ENCODE measurements around the gene PLXDC2. TPM values are rescaled to one million over a fixed set of nuclear protein-coding genes. Genes with fewer than 3 reads are reported as not detected.

Gene PLXDC2
- total and polyA plus RNA-seq, 2 donors (not counting 1 experiment from before 2014, with no cell fraction given): 0.07 TPM

- Histone ChIP-seq H3K79me2 (ENCODE audit: control insufficient read depth, insufficient read depth, low read length) (no peaks in the 10 kb centered on the region), H3K4me1 (ENCODE audit: control insufficient read depth in 2 of 2, insufficient read depth in 2 of 2, low read length in 2 of 2) (no peaks in the 10 kb centered on the region), H3K27me3 (replicated peaks in 1 of 4; ENCODE audit: control extremely low read depth in 1 of 4, control insufficient read depth in 3 of 4, insufficient read depth in 4 of 4, low read length in 3 of 4) (no peaks in the 10 kb centered on the region), H3K4me3 (ENCODE audit: control extremely low read depth in 1 of 5, extremely low read depth in 1 of 5, insufficient read depth in 1 of 5, low read depth in 2 of 5, low read length in 4 of 5) (no peak overlapping the region), H3K4me2 (replicated peaks; ENCODE audit: low read depth, low read length, poor library complexity, severe bottlenecking) (no peak overlapping the region), H3K36me3 (replicated peaks in 1 of 2; ENCODE audit: control extremely low read depth in 1 of 2, control insufficient read depth in 1 of 2, extremely low read depth in 1 of 2, insufficient read depth in 2 of 2, low read length in 1 of 2) (no peaks in the 10 kb centered on the region), H4K20me1 (ENCODE audit: control insufficient read depth, insufficient read depth, low read length, poor library complexity, severe bottlenecking) (no peaks in the 10 kb centered on the region), H2AFZ (ENCODE audit: insufficient read depth, low read depth, low read length, poor library complexity, severe bottlenecking) (no peak overlapping the region), H3K9ac (ENCODE audit: low read length) (no peak overlapping the region), H3K27ac (ENCODE audit: low read length in 2 of 2) (no peak overlapping the region), H3K9me3 (ENCODE audit: control extremely low read depth in 1 of 3, control insufficient read depth in 2 of 3, insufficient read depth in 1 of 3, low read length in 2 of 3) (peaks cover 0 to 3% (median 0%) of the 10 kb centered on the region in 3 donors)
- DNase-seq: no peak
- peaks cover 6% of the 10 kb centered on the region for H3K9me3 Mint-ChIP-seq (ENCODE audit: insufficient read depth)
- H3K27ac Mint-ChIP-seq: no peak overlapping the region
- H3K4me3 Mint-ChIP-seq: no peak overlapping the region
- CTCF ChIA-PET: no interaction called here
- no peak for TF ChIP-seq CTCF (IDR thresholded peaks at IDR 0.05)
- no peak for TF ChIP-seq EZH2 (IDR thresholded peaks at IDR 0.05; ENCODE audit: borderline replicate concordance, insufficient read depth, low read depth, low read length, poor library complexity, severe bottlenecking)
- intact Hi-C loops (cut with micrococcal nuclease): no loop called here
- no peaks in the 10 kb centered on the region for H3K4me1 Mint-ChIP-seq
- ATAC-seq (ENCODE audit: low read depth): no peak
- WGBS (ENCODE audit: insufficient coverage): no CpG with 5 or more reads among the region's 5 CpGs
- no peaks in the 10 kb centered on the region for H3K27me3 Mint-ChIP-seq
- POLR2A ChIA-PET: no interaction called here
Observed at GRCh38 chr10:20094226-20094976, 278.2 kb downstream of the PLXDC2 start.

- CTCF ChIA-PET: no interaction called here
- no peaks in the 10 kb centered on the region for H4K20me1 ChIP-seq (ENCODE audit: control insufficient read depth, insufficient read depth, low read length, poor library complexity, severe bottlenecking)
- ATAC-seq (ENCODE audit: low read depth): no peak
Observed at GRCh38 chr10:20100171-20100570, 283.9 kb downstream of the PLXDC2 start.

More at GRCh38 chr10:20100171-20100570, 283.9 kb downstream of the PLXDC2 start:
- H3K4me1 Mint-ChIP-seq: no peaks in the 10 kb centered on the region
- no peak overlapping the region for H2AFZ ChIP-seq (ENCODE audit: insufficient read depth, low read depth, low read length, poor library complexity, severe bottlenecking)
- no peak overlapping the region for H3K4me2 ChIP-seq (replicated peaks; ENCODE audit: low read depth, low read length, poor library complexity, severe bottlenecking)
- TF ChIP-seq EZH2 (IDR thresholded peaks at IDR 0.05; ENCODE audit: borderline replicate concordance, insufficient read depth, low read depth, low read length, poor library complexity, severe bottlenecking) (no peak), CTCF (IDR thresholded peaks at IDR 0.05) (no peak)
- no peak for DNase-seq
- no peak overlapping the region for H3K27ac Mint-ChIP-seq
- H3K79me2 ChIP-seq (ENCODE audit: control insufficient read depth, insufficient read depth, low read length): no peaks in the 10 kb centered on the region
- no peak overlapping the region for H3K9ac ChIP-seq (ENCODE audit: low read length)
- POLR2A ChIA-PET: no interaction called here
- H3K4me1 ChIP-seq (ENCODE audit: control insufficient read depth in 2 of 2, insufficient read depth in 2 of 2, low read length in 2 of 2): no peaks in the 10 kb centered on the region
- H3K27ac ChIP-seq (ENCODE audit: low read length in 2 of 2): no peak overlapping the region
- no peaks in the 10 kb centered on the region for H3K9me3 Mint-ChIP-seq (ENCODE audit: insufficient read depth)
- no peaks in the 10 kb centered on the region for H3K9me3 ChIP-seq (ENCODE audit: control extremely low read depth in 1 of 3, control insufficient read depth in 2 of 3, insufficient read depth in 1 of 3, low read length in 2 of 3)
- WGBS (ENCODE audit: insufficient coverage): 33% methylated on average over 1 of the region's 2 CpGs
- no peaks in the 10 kb centered on the region for H3K36me3 ChIP-seq (replicated peaks in 1 of 2; ENCODE audit: control extremely low read depth in 1 of 2, control insufficient read depth in 1 of 2, extremely low read depth in 1 of 2, insufficient read depth in 2 of 2, low read length in 1 of 2)
- no peaks in the 10 kb centered on the region for H3K27me3 Mint-ChIP-seq
- H3K27me3 ChIP-seq (replicated peaks in 1 of 4; ENCODE audit: control extremely low read depth in 1 of 4, control insufficient read depth in 3 of 4, insufficient read depth in 4 of 4, low read length in 3 of 4): no peaks in the 10 kb centered on the region
- intact Hi-C loops (cut with micrococcal nuclease): no loop called here
- H3K4me3 Mint-ChIP-seq: no peak overlapping the region
- H3K4me3 ChIP-seq (ENCODE audit: control extremely low read depth in 1 of 5, extremely low read depth in 1 of 5, insufficient read depth in 1 of 5, low read depth in 2 of 5, low read length in 4 of 5): no peak overlapping the region

Data from B cell (primary cell).